PC-9 (cell line): ENCODE data around the gene ATF6. TPM values are rescaled to one million over a fixed set of nuclear protein-coding genes. Genes with fewer than 3 reads are reported as not detected.
"Not testable (repeated sequence)": the region's sequence is repeated elsewhere in the genome, so short reads cannot be mapped to it uniquely, and the experiment has no call there.

ENCODE experiments used
- BruUV-seq: library from RNA; stranded (reverse); fragments of 400-500 nt; replicated peaks from 2 replicates; lab custom pipeline; 2021; lab: Mats Ljungman, UMichigan
- CTCF ChIA-PET: fragments of 300-600 bp; sonication (Branson Sonifier 250); formaldehyde crosslinking; loops from one replicate; lab custom pipeline; 2022; ENCODE audit warnings: antibody characterized with exemption; lab: Charles Lee
- POLR2A ChIA-PET: fragments of 300-600 bp; sonication (Branson Sonifier 250); formaldehyde crosslinking; loops from one replicate; lab custom pipeline; 2022; ENCODE audit warnings: antibody characterized with exemption; ENCODE audit not compliant: unreplicated experiment; lab: Charles Lee
- DNase-seq, 2 experiments: peaks; one replicate each; pipeline versions ENCODE4 v3.0.0 to v3.0.0-alpha.2; 2015 to 2022; ENCODE audit warnings: mixed read lengths in 1 of 2
- H2AFZ ChIP-seq: fragments of 200-600 bp; sonication (generic); 2 replicates; pipeline ENCODE4 v1.8.1; 2017; ENCODE audit warnings: antibody characterized with exemption
- H3F3A ChIP-seq: fragments of 200-600 bp; sonication (generic); 2 replicates; pipeline ENCODE4 v1.8.1; 2017; ENCODE audit warnings: antibody characterized with exemption, mild to moderate bottlenecking, low read depth; ENCODE audit not compliant: insufficient read depth
- H3K27ac ChIP-seq: fragments of 200-600 bp; sonication (generic); 2 replicates; pipeline ENCODE4 v1.6.1; 2016; ENCODE audit warnings: mixed run types
- H3K27me3 ChIP-seq: fragments of 200-600 bp; sonication (generic); 2 replicates; pipeline ENCODE4 v1.6.1; 2016; ENCODE audit warnings: low read depth, mixed run types; ENCODE audit not compliant: insufficient read depth
- H3K36me3 ChIP-seq: fragments of 200-600 bp; sonication (generic); 2 replicates; pipeline ENCODE4 v1.6.1; 2016; ENCODE audit warnings: low read depth, mixed run types
- H3K4me1 ChIP-seq: fragments of 200-600 bp; sonication (generic); replicated peaks from 2 replicates; pipeline ENCODE4 v1.6.1; 2016; ENCODE audit warnings: mixed run types; ENCODE audit not compliant: insufficient read depth
- H3K4me2 ChIP-seq: fragments of 200-600 bp; sonication (generic); 2 replicates; pipeline ENCODE4 v1.6.1; 2017; ENCODE audit warnings: mixed run types
- H3K4me3 ChIP-seq: fragments of 200-600 bp; sonication (generic); 2 replicates; pipeline ENCODE4 v1.6.1; 2016; ENCODE audit warnings: mixed run types
- H3K79me2 ChIP-seq: fragments of 200-600 bp; sonication (generic); 2 replicates; pipeline ENCODE4 v1.6.1; 2017; ENCODE audit warnings: low read depth, mixed run types
- H3K9me2 ChIP-seq: fragments of 200-600 bp; sonication (generic); 2 replicates; pipeline ENCODE4 v1.8.1; 2017; ENCODE audit warnings: mild to moderate bottlenecking; ENCODE audit not compliant: insufficient read depth
- H3K9me3 ChIP-seq: fragments of 200-600 bp; sonication (generic); 2 replicates; pipeline ENCODE4 v1.8.1; 2016; ENCODE audit warnings: low read depth; ENCODE audit not compliant: insufficient read depth
- H4K20me1 ChIP-seq: fragments of 200-600 bp; sonication (generic); 2 replicates; pipeline ENCODE4 v1.8.1; 2017; ENCODE audit not compliant: insufficient read depth
- EZH2 ChIP-seq: fragments of 200-600 bp; sonication (generic); IDR thresholded peaks from 2 replicates; pipeline ENCODE4 v1.8.0; 2017; ENCODE audit warnings: antibody characterized with exemption, low read depth
- intact Hi-C: fragments of 100-400 bp; cut with micrococcal nuclease; formaldehyde crosslinking; loops from one replicate; pipeline ENCODE4 v1.10.0; 2022; ENCODE audit not compliant: unreplicated experiment
- total RNA-seq: library from RNA; stranded (reverse); gene quantifications from 2 replicates; pipeline ENCODE4 v1.2.3, GENCODE V29; 2021
- TF ChIP-seq, protein P1 (sequence below): fragments of 200-600 bp; sonication (generic); conservative IDR thresholded peaks from 2 replicates; pipeline ENCODE4 v1.6.1; 2017; ENCODE audit warnings: mixed run types, antibody characterized with exemption, mild to moderate bottlenecking, moderate library complexity

The ATF6 gene
- total RNA-seq, 1 experiment from 2014 or later: 19.5 TPM

DNA sequence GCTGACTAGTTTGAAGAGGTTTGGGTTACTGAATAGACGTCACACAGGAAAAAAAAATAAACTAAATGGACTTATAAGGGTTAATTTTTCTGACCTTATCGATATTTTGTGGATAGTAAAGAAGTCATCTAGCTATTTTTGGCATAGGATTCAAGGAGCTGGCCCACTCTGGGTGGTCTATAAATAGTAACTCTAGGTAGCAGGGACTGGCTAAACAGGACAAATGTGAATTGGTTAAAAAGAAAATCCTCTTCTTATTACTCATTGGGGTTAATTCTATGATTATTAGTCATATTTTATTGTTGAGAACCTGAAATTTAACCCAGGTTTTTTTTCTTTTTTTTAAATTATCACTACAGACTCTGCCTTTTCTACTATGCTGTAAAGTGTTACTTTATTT is 61.7 kb downstream of the ATF6 start:
- no TSS peak for BruUV-seq
- no peak for DNase-seq

DNA sequence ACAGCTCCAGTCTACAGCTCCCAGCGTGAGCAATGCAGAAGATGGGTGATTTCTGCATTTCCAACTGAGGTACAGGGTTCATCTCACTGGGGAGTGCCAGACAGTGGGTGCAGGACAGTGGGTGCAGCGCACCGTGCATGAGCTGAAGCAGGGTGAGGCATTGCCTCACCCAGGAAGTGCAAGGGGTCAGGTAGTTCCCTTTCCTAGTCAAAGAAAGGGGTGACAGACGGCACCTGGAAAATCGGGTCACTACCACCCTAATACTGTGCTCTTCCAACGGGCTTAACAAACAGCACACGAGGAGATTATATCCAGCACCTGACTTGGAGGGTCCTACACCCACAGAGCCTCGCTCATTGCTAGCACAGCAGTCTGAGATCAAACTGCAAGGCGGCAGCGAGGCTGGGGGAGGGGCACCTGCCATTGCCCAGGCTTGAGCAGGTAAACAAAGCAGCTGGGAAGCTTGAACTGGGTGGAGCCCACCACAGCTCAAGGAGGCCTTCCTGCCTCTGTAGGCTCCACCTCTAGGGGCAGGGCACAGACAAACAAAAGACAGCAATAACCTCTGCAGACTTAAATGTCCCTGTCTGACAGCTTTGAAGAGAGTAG is 66.3 kb downstream of the ATF6 start:
- POLR2A ChIA-PET, H3K27ac ChIP-seq, CTCF ChIA-PET, H3K9me2 ChIP-seq, H3K4me2 ChIP-seq, DNase-seq, H3K79me2 ChIP-seq, BruUV-seq, H3K4me3 ChIP-seq, H2AFZ ChIP-seq, H3K4me1 ChIP-seq, H3K36me3 ChIP-seq, intact Hi-C loops, H4K20me1 ChIP-seq, H3F3A ChIP-seq, H3K27me3 ChIP-seq, H3K9me3 ChIP-seq: not testable (repeated sequence)

More for the DNA sequence above, 61.7 kb downstream of the ATF6 start:
- POLR2A ChIA-PET: no interaction called here
- H3K4me3 ChIP-seq: no peak overlapping the region
- H2AFZ ChIP-seq: no peak overlapping the region
- H3F3A ChIP-seq: no peaks in the 10 kb centered on the region
- no peaks in the 10 kb centered on the region for H3K4me1 ChIP-seq
- no peak overlapping the region for H3K27ac ChIP-seq
- no peaks in the 10 kb centered on the region for H3K9me2 ChIP-seq
- H3K36me3 ChIP-seq: no peaks in the 10 kb centered on the region
- H3K27me3 ChIP-seq: no peaks in the 10 kb centered on the region
- CTCF ChIA-PET: no interaction called here
- H3K9me3 ChIP-seq: no peaks in the 10 kb centered on the region
- TF ChIP-seq EZH2: no peak
- TF ChIP-seq, protein P1, sequence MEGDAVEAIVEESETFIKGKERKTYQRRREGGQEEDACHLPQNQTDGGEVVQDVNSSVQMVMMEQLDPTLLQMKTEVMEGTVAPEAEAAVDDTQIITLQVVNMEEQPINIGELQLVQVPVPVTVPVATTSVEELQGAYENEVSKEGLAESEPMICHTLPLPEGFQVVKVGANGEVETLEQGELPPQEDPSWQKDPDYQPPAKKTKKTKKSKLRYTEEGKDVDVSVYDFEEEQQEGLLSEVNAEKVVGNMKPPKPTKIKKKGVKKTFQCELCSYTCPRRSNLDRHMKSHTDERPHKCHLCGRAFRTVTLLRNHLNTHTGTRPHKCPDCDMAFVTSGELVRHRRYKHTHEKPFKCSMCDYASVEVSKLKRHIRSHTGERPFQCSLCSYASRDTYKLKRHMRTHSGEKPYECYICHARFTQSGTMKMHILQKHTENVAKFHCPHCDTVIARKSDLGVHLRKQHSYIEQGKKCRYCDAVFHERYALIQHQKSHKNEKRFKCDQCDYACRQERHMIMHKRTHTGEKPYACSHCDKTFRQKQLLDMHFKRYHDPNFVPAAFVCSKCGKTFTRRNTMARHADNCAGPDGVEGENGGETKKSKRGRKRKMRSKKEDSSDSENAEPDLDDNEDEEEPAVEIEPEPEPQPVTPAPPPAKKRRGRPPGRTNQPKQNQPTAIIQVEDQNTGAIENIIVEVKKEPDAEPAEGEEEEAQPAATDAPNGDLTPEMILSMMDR: no peak
- H4K20me1 ChIP-seq: no peaks in the 10 kb centered on the region; the same call in 1 of the 2 replicates
- no peaks in the 10 kb centered on the region for H3K79me2 ChIP-seq
- intact Hi-C loops: no loop called here
- H3K4me2 ChIP-seq: no peak overlapping the region

DNA sequence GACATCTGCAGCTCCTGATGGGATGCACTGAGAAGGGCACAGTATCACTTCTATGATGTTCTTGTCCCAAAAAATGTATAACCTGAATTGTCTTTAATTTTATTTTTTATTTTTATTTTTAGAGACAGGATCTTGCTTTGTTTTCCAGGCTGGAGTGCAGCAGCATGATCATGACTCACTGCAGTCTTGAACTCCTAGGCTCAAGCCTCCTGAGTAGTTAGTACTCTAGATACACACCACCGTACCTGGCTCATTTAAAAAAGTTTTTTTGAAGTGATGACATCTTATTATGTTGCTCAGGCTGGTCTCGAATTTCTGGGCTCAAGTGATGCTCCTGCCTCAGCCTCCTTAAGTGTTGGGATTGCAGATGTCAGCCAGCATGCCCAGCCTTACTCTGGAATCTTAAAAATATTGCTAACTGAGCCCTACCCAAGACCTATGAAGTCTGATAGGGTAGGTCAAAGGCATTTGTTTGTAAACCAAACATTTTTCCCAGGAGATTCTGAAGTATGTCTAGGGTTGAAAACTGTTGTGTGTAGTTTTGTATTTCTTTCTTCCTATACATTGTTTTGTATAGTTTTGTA is 68.9 kb downstream of the ATF6 start:
- Histone ChIP-seq H3K27ac (no peak overlapping the region), H3K9me2 (no peaks in the 10 kb centered on the region), H3K9me3 (no peaks in the 10 kb centered on the region), H4K20me1 (no peaks in the 10 kb centered on the region), H3K79me2 (no peaks in the 10 kb centered on the region), H2AFZ (no peak overlapping the region), H3K36me3 (no peaks in the 10 kb centered on the region), H3K4me2 (no peak overlapping the region), H3K4me3 (no peak overlapping the region), H3K4me1 (no peaks in the 10 kb centered on the region), H3F3A (no peaks in the 10 kb centered on the region), H3K27me3 (no peaks in the 10 kb centered on the region)
- DNase-seq: no peak
- no TSS peak for BruUV-seq
- intact Hi-C loops: no loop called here
- no peak for TF ChIP-seq EZH2
- TF ChIP-seq, protein P1: no peak
- CTCF ChIA-PET: no interaction called here
- POLR2A ChIA-PET: no interaction called here
